AG04449 (cell line): Measurements from ENCODE around the gene ATAD3C.
"Not testable (repeated sequence)": the region's sequence is repeated elsewhere in the genome, so short reads cannot be mapped to it uniquely, and the experiment has no call there.

Experiments
- CTCF ChIA-PET: fragments of 350-600 bp; formaldehyde crosslinking; extraction: SDS; loops from one replicate; lab custom pipeline; 2021; ENCODE audit warnings: antibody characterized with exemption; lab: Yijun Ruan, JAX
- POLR2A ChIA-PET: fragments of 400-600, 350-600 bp; formaldehyde crosslinking; extraction: SDS; loops from one replicate; lab custom pipeline; 2020; ENCODE audit warnings: antibody characterized with exemption, inconsistent platforms; lab: Yijun Ruan, JAX
- DNase-seq: peaks from one replicate; pipeline ENCODE4 v3.0.0-alpha.2; 2010; ENCODE audit warnings: low read depth, low spot score
- H3K4me3 ChIP-seq: 2 replicates; pipeline ENCODE4 v1.5.1; 2011; ENCODE audit warnings: low read depth, mild to moderate bottlenecking, control low read depth, low read length
- TF ChIP-seq, protein P1 (sequence below): IDR thresholded peaks from one replicate; pipeline ENCODE4 v1.5.1; 2011; ENCODE audit warnings: mild to moderate bottlenecking, moderate library complexity, low read length, control low read depth, inconsistent platforms; ENCODE audit not compliant: insufficient read depth; ENCODE audit errors: missing control alignments

The ATAD3C gene

DNA sequence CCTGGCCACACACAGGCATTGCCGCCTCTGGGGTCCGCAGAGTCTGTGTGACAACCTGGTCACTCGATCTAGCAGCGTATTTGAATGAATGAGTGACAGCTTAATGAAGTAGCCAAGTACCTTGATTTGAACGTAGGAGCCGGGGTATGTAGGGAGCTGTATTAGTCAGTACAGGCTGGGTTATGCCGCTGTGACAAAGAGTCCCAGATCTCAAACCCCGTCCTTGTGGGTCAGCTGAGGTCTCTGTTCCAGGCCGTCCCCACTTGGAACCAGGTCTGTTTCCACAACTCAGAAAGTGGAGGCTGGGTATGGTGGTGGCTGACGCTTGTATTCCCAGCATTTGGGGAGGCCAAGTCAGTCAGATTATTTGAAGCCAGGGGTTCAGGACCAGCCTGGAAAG is 42.1 kb downstream of the ATAD3C start:
- CTCF ChIA-PET: no interaction called here
- POLR2A ChIA-PET: no interaction called here
- TF ChIP-seq, protein P1, sequence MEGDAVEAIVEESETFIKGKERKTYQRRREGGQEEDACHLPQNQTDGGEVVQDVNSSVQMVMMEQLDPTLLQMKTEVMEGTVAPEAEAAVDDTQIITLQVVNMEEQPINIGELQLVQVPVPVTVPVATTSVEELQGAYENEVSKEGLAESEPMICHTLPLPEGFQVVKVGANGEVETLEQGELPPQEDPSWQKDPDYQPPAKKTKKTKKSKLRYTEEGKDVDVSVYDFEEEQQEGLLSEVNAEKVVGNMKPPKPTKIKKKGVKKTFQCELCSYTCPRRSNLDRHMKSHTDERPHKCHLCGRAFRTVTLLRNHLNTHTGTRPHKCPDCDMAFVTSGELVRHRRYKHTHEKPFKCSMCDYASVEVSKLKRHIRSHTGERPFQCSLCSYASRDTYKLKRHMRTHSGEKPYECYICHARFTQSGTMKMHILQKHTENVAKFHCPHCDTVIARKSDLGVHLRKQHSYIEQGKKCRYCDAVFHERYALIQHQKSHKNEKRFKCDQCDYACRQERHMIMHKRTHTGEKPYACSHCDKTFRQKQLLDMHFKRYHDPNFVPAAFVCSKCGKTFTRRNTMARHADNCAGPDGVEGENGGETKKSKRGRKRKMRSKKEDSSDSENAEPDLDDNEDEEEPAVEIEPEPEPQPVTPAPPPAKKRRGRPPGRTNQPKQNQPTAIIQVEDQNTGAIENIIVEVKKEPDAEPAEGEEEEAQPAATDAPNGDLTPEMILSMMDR: no peak
- no peak overlapping the region for H3K4me3 ChIP-seq
- DNase-seq: no peak

DNA sequence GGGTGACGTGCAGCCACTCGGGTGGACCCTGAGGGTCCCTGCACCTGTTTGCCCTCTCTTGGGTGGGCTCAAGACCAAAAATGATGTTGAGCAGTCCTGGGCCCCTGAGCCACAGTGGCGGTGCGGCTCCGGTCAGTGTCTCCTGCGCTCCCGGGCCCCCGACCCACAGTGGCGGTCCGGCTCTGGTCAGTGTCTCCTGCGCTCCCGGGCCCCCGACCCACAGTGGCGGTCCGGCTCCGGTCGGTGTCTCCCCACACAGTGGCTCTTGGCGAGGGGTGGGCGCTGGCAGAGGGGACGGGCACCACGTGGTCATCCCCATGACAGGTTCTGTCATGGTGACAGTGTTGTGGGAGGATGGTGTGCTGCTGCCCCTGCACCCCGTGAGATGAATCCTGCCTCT is 44.8 kb downstream of the ATAD3C start:
- CTCF ChIA-PET, H3K4me3 ChIP-seq, DNase-seq, POLR2A ChIA-PET: not testable (repeated sequence)

DNA sequence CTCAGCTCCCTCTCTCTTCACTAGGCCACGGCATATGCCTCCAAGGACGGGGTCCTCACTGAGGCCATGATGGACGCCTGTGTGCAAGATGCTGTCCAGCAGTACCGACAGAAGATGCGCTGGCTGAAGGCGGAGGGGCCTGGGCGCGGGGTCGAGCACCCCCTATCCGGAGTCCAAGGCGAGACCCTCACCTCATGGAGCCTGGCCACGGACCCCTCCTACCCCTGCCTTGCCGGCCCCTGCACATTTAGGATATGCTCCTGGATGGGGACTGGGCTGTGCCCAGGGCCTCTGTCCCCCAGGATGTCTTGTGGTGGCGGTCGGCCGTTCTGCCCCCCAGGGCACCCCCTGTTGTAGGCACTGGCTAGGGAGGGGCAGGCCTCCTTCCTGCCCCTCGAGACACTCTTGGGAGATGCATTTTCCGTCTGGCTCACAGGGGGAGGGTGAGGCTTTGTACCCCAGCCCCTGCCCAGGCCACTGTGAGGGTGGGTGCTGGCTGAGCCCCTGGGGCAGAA is 46.0 kb downstream of the ATAD3C start:
- CTCF ChIA-PET: interaction anchor here (1.4 kb wide), 1 partner anchor 9 kb away, joined by 3 read pairs; no protein-coding TSS in a partner anchor
- POLR2A ChIA-PET: interaction anchor here (1.5 kb wide), 1 partner anchor 16 kb away, joined by 4 read pairs; the partner anchor contains the start of gene ATAD3A
- not testable (repeated sequence) for H3K4me3 ChIP-seq, DNase-seq

DNA sequence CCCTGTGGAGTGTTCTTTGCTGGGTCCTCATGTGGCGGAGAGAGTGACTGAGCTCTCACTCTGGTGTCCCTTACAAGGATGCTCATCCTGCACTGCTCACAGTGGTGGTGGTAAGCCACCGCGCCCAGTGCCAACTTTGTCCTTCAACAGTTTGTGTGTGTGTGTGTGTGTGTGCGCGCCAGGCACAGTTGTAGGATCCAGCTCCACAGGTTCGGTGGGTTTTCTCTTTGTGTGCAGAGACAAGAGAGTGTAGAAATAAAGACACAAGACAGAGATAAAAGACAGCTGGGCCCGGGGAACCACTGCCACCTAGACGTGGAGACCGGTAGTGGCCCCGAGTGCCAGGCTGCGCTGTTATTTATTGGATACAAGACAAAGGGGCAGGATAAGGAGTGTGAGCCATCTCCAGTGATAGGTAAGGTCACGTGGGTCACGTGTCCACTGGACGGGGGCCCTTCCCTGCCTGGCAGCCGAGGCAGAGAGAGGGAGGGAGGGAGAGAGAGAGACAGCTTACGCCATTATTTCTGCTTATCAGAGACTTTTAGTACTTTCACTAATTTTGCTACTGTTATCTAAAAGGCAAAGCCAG is 55.4 kb downstream of the ATAD3C start:
- H3K4me3 ChIP-seq, DNase-seq, POLR2A ChIA-PET: not testable (repeated sequence)
- TF ChIP-seq, protein P1: peak; percentile 51
- CTCF ChIA-PET: interaction anchor here (0.6 to 2.3 kb wide), 9 partner anchors 9 to 191 kb away, joined by 3 to 13 read pairs (median 3); partner anchors contain the start of genes ANKRD65, AURKAIP1 and CCNL2

DNA sequence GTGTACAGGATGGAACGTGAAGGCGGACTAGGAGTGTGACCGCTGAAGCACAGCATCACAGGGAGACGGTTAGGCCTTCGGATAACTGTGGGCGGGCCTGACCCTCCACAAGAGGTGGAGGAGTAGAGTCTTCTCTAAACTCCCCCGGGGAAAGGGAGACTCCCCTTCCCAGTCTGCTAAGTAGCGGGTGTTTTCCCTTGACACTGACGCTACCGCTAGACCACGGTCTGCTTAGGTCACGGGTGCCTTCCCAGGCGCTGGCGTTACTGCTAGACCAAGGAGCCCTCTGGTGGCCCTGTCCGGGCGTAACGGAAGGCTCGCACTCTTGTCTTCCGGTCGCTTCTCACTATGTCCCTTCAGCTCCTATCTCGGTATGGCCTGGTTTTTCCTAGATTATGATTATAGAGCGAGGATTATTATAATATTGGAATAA is 55.9 kb downstream of the ATAD3C start:
- H3K4me3 ChIP-seq, POLR2A ChIA-PET, DNase-seq: not testable (repeated sequence)
- CTCF ChIA-PET: interaction anchor here (0.9 to 2.3 kb wide), 7 partner anchors 9 to 192 kb away, joined by 3 to 13 read pairs (median 3); partner anchors contain the start of genes AURKAIP1 and CCNL2

DNA sequence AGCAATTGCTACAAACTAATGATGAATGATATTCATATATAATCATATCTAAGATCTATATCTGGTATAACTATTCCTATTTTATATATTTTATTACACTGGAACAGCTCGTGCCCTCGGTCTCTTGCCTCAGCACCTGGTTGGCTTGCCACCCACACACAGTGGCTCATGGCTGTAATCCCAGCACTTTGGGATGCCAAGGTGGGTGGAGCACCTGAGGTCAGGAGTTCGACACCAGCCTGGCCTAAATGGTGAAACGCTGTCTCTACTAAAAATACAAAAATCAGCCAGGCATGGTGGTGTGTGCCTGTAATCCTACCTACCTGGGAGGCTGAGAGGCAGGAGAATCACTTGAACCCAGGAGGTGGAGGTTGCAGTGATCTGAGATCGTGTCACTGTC is 56.3 kb downstream of the ATAD3C start:
- DNase-seq, POLR2A ChIA-PET, H3K4me3 ChIP-seq: not testable (repeated sequence)
- CTCF ChIA-PET: interaction anchor here (0.9 to 2.3 kb wide), 6 partner anchors 48 to 192 kb away, joined by 3 to 13 read pairs (median 3); partner anchors contain the start of genes AURKAIP1 and CCNL2

DNA sequence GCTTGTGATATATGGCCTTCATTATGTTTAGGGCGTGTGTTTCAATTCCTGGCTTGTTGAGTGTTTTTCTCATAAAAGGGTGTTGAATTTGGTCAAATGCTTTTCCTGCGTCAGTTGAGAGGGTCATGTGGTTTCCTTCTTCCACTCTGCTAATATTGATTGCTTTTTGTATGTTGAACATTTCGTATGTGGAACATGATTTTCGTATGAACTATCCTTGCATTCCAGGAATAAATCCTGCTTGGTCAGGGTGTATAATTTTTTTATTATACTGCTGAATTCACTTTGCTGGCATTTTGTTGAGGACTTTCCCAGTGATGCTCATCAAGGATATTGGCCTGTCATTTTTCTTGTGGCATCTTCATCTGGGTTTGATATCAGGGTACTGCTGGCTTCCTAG is 57.8 kb downstream of the ATAD3C start:
- ChIA-PET POLR2A (no interaction called here), CTCF (no interaction called here)
- TF ChIP-seq, protein P1: no peak
- no peak overlapping the region for H3K4me3 ChIP-seq
- DNase-seq: no peak

DNA sequence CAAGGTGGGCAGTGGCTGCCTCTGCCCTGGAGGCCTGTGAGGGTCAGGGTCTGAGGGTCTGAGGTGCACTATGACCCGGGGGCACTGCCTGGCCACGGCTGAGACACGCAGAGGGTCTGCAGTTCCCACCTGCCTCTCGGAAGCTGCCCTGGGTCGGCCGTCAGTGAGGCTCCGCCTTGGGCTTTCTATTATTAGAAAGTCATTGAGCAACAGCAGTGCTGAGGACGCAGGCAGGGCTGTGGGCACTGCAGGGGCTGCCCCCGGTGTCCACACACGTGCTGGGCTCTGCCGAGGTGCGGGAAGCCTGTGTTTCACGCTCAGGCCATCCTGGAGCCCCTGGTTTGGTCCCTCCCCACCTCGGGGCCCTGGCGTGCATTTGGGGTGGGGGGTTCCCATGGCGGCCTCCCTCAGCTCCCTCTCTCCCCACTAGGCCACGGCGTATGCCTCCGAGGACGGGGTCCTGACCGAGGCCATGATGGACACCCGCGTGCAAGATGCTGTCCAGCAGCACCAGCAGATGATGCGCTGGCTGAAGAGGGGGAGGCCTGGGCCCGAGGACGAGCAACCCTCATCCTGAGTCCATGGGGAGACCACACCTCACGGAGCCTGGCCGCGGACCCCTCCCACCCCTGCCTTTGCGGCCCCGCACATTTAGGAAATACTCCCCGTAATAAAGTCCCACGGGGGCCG is 59.4 kb downstream of the ATAD3C start:
- POLR2A ChIA-PET, DNase-seq, H3K4me3 ChIP-seq, CTCF ChIA-PET: not testable (repeated sequence)

DNA sequence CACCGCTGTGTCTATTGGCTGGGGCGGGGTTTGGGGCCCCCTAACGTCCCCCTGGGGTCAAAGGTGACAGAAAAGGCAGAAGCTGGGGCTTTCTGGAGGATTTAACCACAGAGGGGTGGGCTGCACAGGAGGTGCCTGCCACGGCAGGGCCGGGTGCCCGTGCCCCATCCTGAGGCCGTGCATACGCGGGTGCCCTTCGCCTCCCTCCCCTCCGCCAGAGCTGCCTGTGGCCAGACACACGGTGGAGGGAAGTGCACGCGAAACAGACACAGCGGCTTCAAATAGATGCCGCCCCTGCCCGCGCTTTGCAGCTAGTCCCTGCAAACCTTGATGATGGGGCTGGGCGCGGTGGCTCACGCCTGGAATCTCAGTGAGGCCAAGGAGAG is 60.0 kb downstream of the ATAD3C start:
- DNase-seq, CTCF ChIA-PET, H3K4me3 ChIP-seq, POLR2A ChIA-PET: not testable (repeated sequence)
